HCT116 (cell line): Measurements from ENCODE around the gene HAAO. TPM values are rescaled to one million over a fixed set of nuclear protein-coding genes. Genes with fewer than 3 reads are reported as not detected.

ENCODE experiments used
- ATAC-seq: fragments of 200-7000 bp; cut with Tn5 transposase; 2 replicates; pipeline ENCODE4 v1.9.1; 2020; ENCODE audit warnings: mild to moderate bottlenecking, moderate library complexity
- BruUV-seq: library from RNA; stranded (reverse); fragments of 400-500 nt; replicated peaks from 2 replicates; lab custom pipeline; 2021; lab: Mats Ljungman, UMichigan
- CTCF ChIA-PET: fragments of 300-600 bp; sonication (Branson Sonifier 250); formaldehyde crosslinking; loops from one replicate; lab custom pipeline; 2021; ENCODE audit warnings: antibody characterized with exemption; lab: Charles Lee
- POLR2A ChIA-PET: fragments of 300-600, 350-600 bp; sonication (Branson Sonifier 250); formaldehyde crosslinking; loops from one replicate; lab custom pipeline; 2021; ENCODE audit warnings: antibody characterized with exemption; lab: Charles Lee
- RAD21 ChIA-PET, 2 experiments: fragments of 300-600 bp; sonication (Branson Sonifier 250); formaldehyde crosslinking; loops; one replicate each; lab custom pipeline; 2023; ENCODE audit warnings: low total read pairs in 2 of 2; ENCODE audit not compliant: uncharacterized antibody in 2 of 2, unreplicated experiment in 2 of 2, low non-redundant PET in 1 of 2; lab: Charles Lee
- DNase-seq: peaks from one replicate; pipeline ENCODE4 v3.0.0-alpha.2; 2010; ENCODE audit warnings: low read depth, low spot score
- H2AFZ ChIP-seq: fragments of 200-600 bp; shearing (Covaris generic), sonication (generic); 2 replicates; pipeline ENCODE4 v1.6.1; 2017; ENCODE audit warnings: low read depth, mixed run types, mixed read lengths, antibody characterized with exemption, low read length; ENCODE audit not compliant: poor library complexity, severe bottlenecking
- H3K27ac ChIP-seq: 2 replicates; pipeline ENCODE4 v1.5.1; 2012; ENCODE audit warnings: low read depth, low read length
- H3K27me3 ChIP-seq: fragments of 200-600 bp; sonication (generic); 2 replicates; pipeline ENCODE4 v1.6.1; 2016; ENCODE audit warnings: mixed run types, low read length, mixed read lengths; ENCODE audit not compliant: insufficient read depth
- H3K36me3 ChIP-seq, 2 experiments: fragments of 200-500 bp in 1 of 2; fragments of 200-600 bp in 1 of 2; sonication (Bioruptor generic) in 1 of 2; sonication (generic) in 1 of 2; 2 replicates each; pipeline versions ENCODE4 v1.5.1 to v1.6.1; 2014 to 2016; ENCODE audit warnings: low read length in 2 of 2, inconsistent platforms in 1 of 2, mixed read lengths in 1 of 2, mixed run types in 1 of 2; ENCODE audit not compliant: insufficient read depth in 2 of 2, control insufficient read depth in 1 of 2
- H3K4me1 ChIP-seq, 2 experiments: fragments of 200-600 bp in 1 of 2; sonication (generic) in 1 of 2; 2 replicates each; pipeline versions ENCODE4 v1.5.1 to v1.6.1; 2012 to 2017; ENCODE audit warnings: low read length in 2 of 2, inconsistent platforms in 1 of 2, mild to moderate bottlenecking in 1 of 2, mixed read lengths in 1 of 2, mixed run types in 1 of 2, moderate library complexity in 1 of 2; ENCODE audit not compliant: insufficient read depth in 2 of 2, control insufficient read depth in 1 of 2
- H3K4me2 ChIP-seq: fragments of 200-600 bp; sonication (generic); 2 replicates; pipeline ENCODE4 v1.6.1; 2017; ENCODE audit warnings: mixed run types, low read length, mixed read lengths
- H3K4me3 ChIP-seq, 2 experiments: fragments of 200-600 bp in 1 of 2; sonication (generic) in 1 of 2; replicated peaks in 1 of 2; 2 replicates each; pipeline ENCODE4 v1.5.1; 2011 to 2016; ENCODE audit warnings: low read length in 2 of 2, control low read depth in 1 of 2, low read depth in 1 of 2, mild to moderate bottlenecking in 1 of 2, mixed read lengths in 1 of 2, mixed run types in 1 of 2
- H3K79me2 ChIP-seq: fragments of 200-600 bp; sonication (generic); 2 replicates; pipeline ENCODE4 v1.6.1; 2017; ENCODE audit warnings: mild to moderate bottlenecking, mixed run types, low read length, moderate library complexity, mixed read lengths; ENCODE audit not compliant: insufficient read depth
- H3K9ac ChIP-seq: fragments of 200-600 bp; sonication (generic); 2 replicates; pipeline ENCODE4 v1.6.1; 2016; ENCODE audit warnings: low read length, mixed read lengths
- H3K9me2 ChIP-seq: fragments of 200-600 bp; sonication (generic), shearing (Covaris generic); 2 replicates; pipeline ENCODE4 v1.6.1; 2017; ENCODE audit warnings: mixed run types, mild to moderate bottlenecking, moderate library complexity; ENCODE audit not compliant: insufficient read depth
- H3K9me3 ChIP-seq, 2 experiments: fragments of 200-500 bp in 1 of 2; fragments of 200-600 bp in 1 of 2; sonication (Bioruptor generic) in 1 of 2; sonication (generic) in 1 of 2; 2 replicates each; pipeline ENCODE4 v1.6.1; 2014 to 2017; ENCODE audit warnings: low read length in 2 of 2, mixed read lengths in 2 of 2, inconsistent platforms in 1 of 2, low read depth in 1 of 2, mild to moderate bottlenecking in 1 of 2, mixed run types in 1 of 2, moderate library complexity in 1 of 2; ENCODE audit not compliant: control insufficient read depth in 1 of 2, insufficient read depth in 1 of 2
- H4K20me1 ChIP-seq: fragments of 200-600 bp; sonication (generic), shearing (Covaris generic); 2 replicates; pipeline ENCODE4 v1.6.1; 2017; ENCODE audit warnings: mixed run types, mild to moderate bottlenecking, moderate library complexity; ENCODE audit not compliant: insufficient read depth
- CEBPB ChIP-seq: IDR thresholded peaks from 2 replicates; pipeline ENCODE4 v1.6.1; 2012; ENCODE audit warnings: low read depth
- CTCF ChIP-seq, 3 experiments: fragments of 200-600 bp in 1 of 3; sonication (generic) in 1 of 3; IDR thresholded peaks in 2 of 3; conservative IDR thresholded peaks in 1 of 3; 2 replicates each; pipeline ENCODE4 v1.5.1; 2012 to 2017; ENCODE audit warnings: low read depth in 2 of 3, low read length in 2 of 3, antibody characterized with exemption in 1 of 3, borderline replicate concordance in 1 of 3, control low read depth in 1 of 3, mild to moderate bottlenecking in 1 of 3, mixed read lengths in 1 of 3, mixed run types in 1 of 3, moderate library complexity in 1 of 3; ENCODE audit not compliant: insufficient read depth in 1 of 3
- JUND ChIP-seq: IDR thresholded peaks from 2 replicates; pipeline ENCODE4 v1.6.1; 2012
- REST ChIP-seq: IDR thresholded peaks from 2 replicates; pipeline ENCODE4 v1.6.1; 2012; ENCODE audit warnings: low read depth
- ZBTB33 ChIP-seq: IDR thresholded peaks from 2 replicates; pipeline ENCODE4 v1.6.1; 2011; ENCODE audit warnings: mild to moderate bottlenecking, low read length, moderate library complexity; ENCODE audit not compliant: insufficient replicate concordance; ENCODE audit errors: extremely low read depth
- ZNF274 ChIP-seq: fragments of 200-500 bp; sonication (Bioruptor generic); IDR thresholded peaks from 2 replicates; pipeline ENCODE4 v1.6.1; 2014; ENCODE audit warnings: mild to moderate bottlenecking, low read depth, low read length, inconsistent platforms
- intact Hi-C: fragments of 100-400 bp; cut with micrococcal nuclease; formaldehyde crosslinking; loops from 2 replicates; pipeline ENCODE4 v1.10.0; 2022
- total RNA-seq: library from RNA; stranded (reverse); gene quantifications from one replicate; pipeline ENCODE4 v1.2.1, GENCODE V29; 2021; ENCODE audit not compliant: unreplicated experiment

HAAO gene
- total RNA-seq, 1 experiment from 2014 or later = not detected

- TF ChIP-seq REST (no peak), JUND (no peak)
Observed at GRCh38 chr2:42819160-42819559, 26.8 kb upstream of the HAAO start (continued).

- no peaks in the 10 kb centered on the region for H3K36me3 ChIP-seq
- DNase-seq (no peak), ATAC-seq (no peak)
- CTCF ChIA-PET = interaction anchor here (1.3 kb wide), 1 partner anchor 12 kb away, joined by 3 read pairs; no protein-coding TSS in a partner anchor
- no peak overlapping the region for H3K9ac ChIP-seq
- no peaks in the 10 kb centered on the region for H3K79me2 ChIP-seq
- no TSS peak for BruUV-seq
- intact Hi-C loops = no loop called here
- TF ChIP-seq CEBPB = no peak
- no peak for TF ChIP-seq ZNF274
- TF ChIP-seq CTCF (IDR thresholded peaks at IDR 0.05 in 2 of 3, conservative IDR thresholded peaks at IDR 0.05 in 1 of 3; ENCODE audit: borderline replicate concordance in 1 of 3, insufficient read depth in 1 of 3, low read depth in 2 of 3, low read length in 2 of 3) = no peak
- TF ChIP-seq ZBTB33 = no peak
- H3K4me3 ChIP-seq = no peak overlapping the region
- H3K9me3 ChIP-seq = no peaks in the 10 kb centered on the region
- H2AFZ ChIP-seq = no peak overlapping the region
- no peak overlapping the region for H3K27ac ChIP-seq
- peaks cover 0 to 4% of the 10 kb centered on the region in 2 experiments; a peak in 2 of 4 replicates for H3K4me1 ChIP-seq
- H3K9me2 ChIP-seq = no peaks in the 10 kb centered on the region
- RAD21 ChIA-PET = no interaction called here
- no peak overlapping the region for H3K4me2 ChIP-seq
- no peaks in the 10 kb centered on the region for H3K27me3 ChIP-seq
- POLR2A ChIA-PET = no interaction called here
- no peaks in the 10 kb centered on the region for H4K20me1 ChIP-seq
Observed at GRCh38 chr2:42815726-42816125, 23.3 kb upstream of the HAAO start.
